Endothelial cell of umbilical vein (primary cell): ENCODE data around the gene SORCS1. TPM values are rescaled to one million over a fixed set of nuclear protein-coding genes. Genes with fewer than 3 reads are reported as not detected.

Source experiments
- BruUV-seq: library from RNA; stranded (reverse); fragments of 400-500 nt; replicated peaks from 2 replicates; lab custom pipeline; 2021; lab: Mats Ljungman, UMichigan
- CTCF ChIA-PET: fragments of 300-600, 350-600 bp; sonication (Branson Sonifier 250); formaldehyde crosslinking; loops from one replicate; lab custom pipeline; 2021; ENCODE audit warnings: antibody characterized with exemption, inconsistent platforms; lab: Charles Lee
- POLR2A ChIA-PET: fragments of 300-600, 350-600 bp; sonication (Branson Sonifier 250); formaldehyde crosslinking; loops from one replicate; lab custom pipeline; 2021; ENCODE audit warnings: antibody characterized with exemption, inconsistent platforms; lab: Charles Lee
- DNase-seq: peaks from one replicate; pipeline ENCODE4 v3.0.0-alpha.2; 2011; ENCODE audit warnings: low read depth, low spot score
- FAIRE-seq: peaks from 2 replicates; lab custom pipeline; 2011; peaks lifted over from hg19 to GRCh38; lab: Jason Lieb, UNC
- H2AFZ ChIP-seq: 2 replicates; pipeline ENCODE4 v1.6.0; 2012; ENCODE audit warnings: low read depth, low read length, control low read depth, inconsistent platforms
- H3K27ac ChIP-seq: 2 replicates; pipeline ENCODE4 v1.5.1; 2011; ENCODE audit warnings: low read depth, mild to moderate bottlenecking, control low read depth, low read length, moderate library complexity; ENCODE audit not compliant: insufficient read depth
- H3K27me3 ChIP-seq, 2 experiments: 2 replicates each; pipeline versions ENCODE4 v1.6.0 to v1.6.1; 2011; ENCODE audit warnings: low read length in 2 of 2, mixed read lengths in 1 of 2; ENCODE audit not compliant: control insufficient read depth in 2 of 2, insufficient read depth in 2 of 2
- H3K36me3 ChIP-seq, 2 experiments: 2 replicates in 1 of 2; 3 replicates in 1 of 2; pipeline ENCODE4 v1.5.1; 2011; ENCODE audit warnings: low read length in 2 of 2, mild to moderate bottlenecking in 1 of 2, moderate library complexity in 1 of 2; ENCODE audit not compliant: control insufficient read depth in 2 of 2, insufficient read depth in 2 of 2; ENCODE audit errors: extremely low read depth in 1 of 2
- H3K4me1 ChIP-seq: 3 replicates; pipeline ENCODE4 v1.5.1; 2011; ENCODE audit warnings: mild to moderate bottlenecking, low read length; ENCODE audit not compliant: control insufficient read depth, insufficient read depth; ENCODE audit errors: extremely low read depth
- H3K4me2 ChIP-seq: 2 replicates; pipeline ENCODE4 v1.6.1; 2011; ENCODE audit warnings: low read length, control low read depth, mixed read lengths; ENCODE audit not compliant: insufficient read depth
- H3K4me3 ChIP-seq, 3 experiments: fragments of 200-600 bp in 1 of 3; sonication (generic), shearing (Covaris generic) in 1 of 3; replicated peaks in 1 of 3; 2 replicates each; pipeline ENCODE4 v1.5.1; 2011 to 2016; ENCODE audit warnings: control low read depth in 3 of 3, low read length in 3 of 3, mild to moderate bottlenecking in 2 of 3, inconsistent platforms in 1 of 3, low read depth in 1 of 3, moderate library complexity in 1 of 3; ENCODE audit not compliant: insufficient read depth in 1 of 3
- H3K79me2 ChIP-seq: 2 replicates; pipeline ENCODE4 v1.6.0; 2012; ENCODE audit warnings: low read length, inconsistent platforms; ENCODE audit not compliant: control insufficient read depth, insufficient read depth
- H3K9ac ChIP-seq: replicated peaks from 2 replicates; pipeline ENCODE3; 2011; ENCODE audit warnings: low read length, control low read depth; ENCODE audit not compliant: insufficient read depth; ENCODE audit errors: extremely low read depth
- H3K9me1 ChIP-seq: replicated peaks from 3 replicates; pipeline ENCODE4 v1.6.0; 2011; ENCODE audit warnings: mild to moderate bottlenecking, low read length; ENCODE audit not compliant: control insufficient read depth, insufficient read depth; ENCODE audit errors: extremely low read depth
- H3K9me3 ChIP-seq: replicated peaks from 2 replicates; pipeline ENCODE4 v1.5.1; 2012; ENCODE audit warnings: low read length, inconsistent platforms; ENCODE audit not compliant: control insufficient read depth, insufficient read depth
- H4K20me1 ChIP-seq: replicated peaks from 2 replicates; pipeline ENCODE3; 2011; ENCODE audit warnings: mild to moderate bottlenecking, low read length; ENCODE audit not compliant: control insufficient read depth, insufficient read depth; ENCODE audit errors: extremely low read depth
- CTCF ChIP-seq, 2 donors: IDR thresholded peaks; 1 replicate in 1 of 2; 2 replicates in 1 of 2; pipeline ENCODE4 v1.5.1; 2011; ENCODE audit warnings: low read length in 2 of 2, mild to moderate bottlenecking in 2 of 2, moderate library complexity in 2 of 2, control low read depth in 1 of 2, inconsistent platforms in 1 of 2, low read depth in 1 of 2; ENCODE audit not compliant: insufficient read depth in 1 of 2; ENCODE audit errors: extremely low read depth in 1 of 2
- EZH2 ChIP-seq: IDR thresholded peaks from 2 replicates; pipeline ENCODE4 v1.6.1; 2012; ENCODE audit warnings: borderline replicate concordance, low read depth, mild to moderate bottlenecking, moderate library complexity, low read length, inconsistent platforms; ENCODE audit not compliant: severe bottlenecking
- FOS ChIP-seq: IDR thresholded peaks from 2 replicates; pipeline ENCODE4 v1.6.1; 2011; ENCODE audit warnings: mild to moderate bottlenecking, low read length, moderate library complexity, borderline replicate concordance; ENCODE audit not compliant: insufficient read depth
- GATA2 ChIP-seq: IDR thresholded peaks from 2 replicates; pipeline ENCODE4 v1.7.0; 2011; ENCODE audit warnings: low read depth, mild to moderate bottlenecking, moderate library complexity, mixed read lengths, low read length; ENCODE audit not compliant: insufficient read length, insufficient read depth
- JUN ChIP-seq: IDR thresholded peaks from 2 replicates; pipeline ENCODE4 v1.6.1; 2011; ENCODE audit warnings: borderline replicate concordance, low read depth; ENCODE audit not compliant: insufficient read length, insufficient read depth
- MAX ChIP-seq: IDR thresholded peaks from 2 replicates; pipeline ENCODE4 v1.6.1; 2011; ENCODE audit not compliant: insufficient read depth, insufficient read length
- MYC ChIP-seq: IDR thresholded peaks from one replicate; pipeline ENCODE4 v1.6.1; 2011; ENCODE audit warnings: mild to moderate bottlenecking, low read depth, low read length
- POLR2A ChIP-seq: IDR thresholded peaks from 2 replicates; pipeline ENCODE4 v1.6.1; 2012; ENCODE audit warnings: low read depth, mild to moderate bottlenecking, control low read depth, low read length
- POLR2AphosphoS5 ChIP-seq: IDR thresholded peaks from 2 replicates; pipeline ENCODE4 v1.6.1; 2012; ENCODE audit warnings: low read depth, mild to moderate bottlenecking, control low read depth, low read length, moderate library complexity; ENCODE audit not compliant: insufficient read depth
- dilution Hi-C: fragments of 300-500 bp; cut with MboI; formaldehyde crosslinking; loops from one replicate; pipeline ENCODE4 v1.15.0; 2019; ENCODE audit warnings: low sequenced_read_pairs; ENCODE audit not compliant: extremely low pct_ligation_motif_present
- intact Hi-C: fragments of 100-400 bp; cut with micrococcal nuclease; formaldehyde crosslinking; loops from one replicate; pipeline ENCODE4 v1.10.0; 2022
- polyA plus RNA-seq, 4 experiments: library from polyadenylated mRNA; depleted of rRNA in 3 of 4; stranded (reverse) in 3 of 4; unstranded in 1 of 4; fragments of >200 nt; gene quantifications; 2 replicates each; pipeline versions ENCODE4 v1.2.1 to v1.2.3, GENCODE V29; 2011 to 2012; ENCODE audit warnings: missing spikeins in 1 of 4
- total RNA-seq: library from RNA; stranded (reverse); gene quantifications from 2 replicates; pipeline ENCODE4 v1.2.3, GENCODE V29; 2021

SORCS1 gene
- total and polyA plus RNA-seq, 2 donors (not counting 3 experiments of a cell fraction or from before 2014, with no cell fraction given) = not detected

- ChIA-PET CTCF (no interaction called here), POLR2A (no interaction called here)
- no peak overlapping the region for H3K27ac ChIP-seq
- H3K36me3 ChIP-seq = no peaks in the 10 kb centered on the region
- H3K79me2 ChIP-seq = no peaks in the 10 kb centered on the region
- no peak overlapping the region for H3K4me3 ChIP-seq
- no peaks in the 10 kb centered on the region for H3K27me3 ChIP-seq
- H3K4me2 ChIP-seq = no peak overlapping the region
- no peak for DNase-seq
- no peak for FAIRE-seq
- intact Hi-C loops = no loop called here
- H2AFZ ChIP-seq = no peak overlapping the region
- H3K9me1 ChIP-seq = no peaks in the 10 kb centered on the region
- H3K4me1 ChIP-seq = no peaks in the 10 kb centered on the region
- H4K20me1 ChIP-seq = no peaks in the 10 kb centered on the region
- no peak overlapping the region for H3K9ac ChIP-seq
- BruUV-seq = no TSS peak
- TF ChIP-seq EZH2 = no peak
- H3K9me3 ChIP-seq = peaks cover 5% of the 10 kb centered on the region
- dilution Hi-C loops = no loop called here
Observed at GRCh38 chr10:107054469-107055156, 109.9 kb downstream of the SORCS1 start.

- CTCF ChIA-PET = no interaction called here
- H2AFZ ChIP-seq = no peak overlapping the region
- intact Hi-C loops (no loop called here), dilution Hi-C loops (no loop called here)
- no peak overlapping the region for H3K4me2 ChIP-seq
- no peak for DNase-seq
- H3K27ac ChIP-seq = no peak overlapping the region
- no peaks in the 10 kb centered on the region for H3K79me2 ChIP-seq
- H3K9me3 ChIP-seq = peaks cover 5% of the 10 kb centered on the region
- H3K4me3 ChIP-seq = no peak overlapping the region
- no peaks in the 10 kb centered on the region for H3K36me3 ChIP-seq
- TF ChIP-seq FOS (no peak), GATA2 (no peak), MYC (no peak), POLR2AphosphoS5 (no peak), CTCF (IDR thresholded peaks at IDR 0.05; ENCODE audit: extremely low read depth in 1 of 2, insufficient read depth in 1 of 2, low read depth in 1 of 2, low read length in 2 of 2) (no peak), MAX (no peak), POLR2A (no peak), EZH2 (no peak), JUN (no peak)
- no peaks in the 10 kb centered on the region for H3K27me3 ChIP-seq
- H3K9ac ChIP-seq = no peak overlapping the region
- H3K4me1 ChIP-seq = no peaks in the 10 kb centered on the region
- FAIRE-seq = no peak
- no peaks in the 10 kb centered on the region for H4K20me1 ChIP-seq
- POLR2A ChIA-PET = no interaction called here
- no peaks in the 10 kb centered on the region for H3K9me1 ChIP-seq
- BruUV-seq = no TSS peak
Observed at GRCh38 chr10:107051769-107052168, 112.7 kb downstream of the SORCS1 start.
